Left lobe of liver (tissue), 2 donors: ENCODE results near the gene NUFIP1. TPM values are rescaled to one million over a fixed set of nuclear protein-coding genes. Genes with fewer than 3 reads are reported as not detected.
"Not testable (repeated sequence)": the region's sequence is repeated elsewhere in the genome, so short reads cannot be mapped to it uniquely, and the experiment has no call there.

ENCODE experiments used
- ATAC-seq: fragments of 200-7000 bp; cut with Tn5 transposase; one replicate; pipeline ENCODE4 v1.9.1; 2020; ENCODE audit warnings: mild to moderate bottlenecking, moderate library complexity
- DNase-seq: peaks from one replicate; pipeline ENCODE4 v3.0.0-alpha.2; 2020; ENCODE audit warnings: low spot score
- total RNA-seq: library from RNA; stranded (reverse); gene quantifications from one replicate; pipeline ENCODE4 v1.2.1, GENCODE V29; 2021
- donor health status: DM: no; HTN: no; CAD: no; lungs with moderate emphysema.
- donor health status: DM: no; HTN: yes; CAD: no.

Gene NUFIP1
- total RNA-seq, 1 donor from 2014 or later, result 1.6 TPM

- ATAC-seq (no peak), DNase-seq (no peak)
These were observed 17.3 kb downstream of the NUFIP1 start for GRCh38 chr13:44971656-44972595.

- ATAC-seq (peak; percentile 88), DNase-seq (no peak)
These were observed 19.5 kb downstream of the NUFIP1 start for GRCh38 chr13:44969551-44970484.

GRCh38 chr13:44968434-44968815 is 20.8 kb downstream of the NUFIP1 start:
- DNase-seq, result no peak
- no peak for ATAC-seq

- ATAC-seq (no peak), DNase-seq (no peak)
These were observed 21.4 kb downstream of the NUFIP1 start for GRCh38 chr13:44967704-44968433.

GRCh38 chr13:44961997-44962396 is 27.3 kb downstream of the NUFIP1 start:
- DNase-seq (no peak), ATAC-seq (no peak)

DNA sequence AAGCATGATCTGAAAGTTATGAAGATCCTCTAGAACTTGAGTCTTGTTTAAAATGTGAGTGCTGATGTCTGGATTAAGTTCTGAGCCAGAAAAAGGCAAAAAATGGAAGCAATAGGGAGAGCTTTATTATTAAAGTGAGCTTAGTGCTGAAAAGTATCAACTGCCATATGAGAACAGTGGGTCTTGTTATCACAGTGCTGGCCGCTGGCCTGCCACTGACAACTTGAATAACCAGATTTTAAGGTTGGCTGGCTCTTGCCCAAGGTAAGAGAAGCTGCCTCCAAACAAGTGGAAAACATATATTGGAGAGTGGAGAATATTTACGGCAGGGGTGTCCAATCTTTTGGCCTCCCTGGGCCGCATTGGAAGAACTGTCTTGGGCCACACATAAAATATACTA is 33.9 kb downstream of the NUFIP1 start:
- DNase-seq (no peak), ATAC-seq (no peak)

DNA sequence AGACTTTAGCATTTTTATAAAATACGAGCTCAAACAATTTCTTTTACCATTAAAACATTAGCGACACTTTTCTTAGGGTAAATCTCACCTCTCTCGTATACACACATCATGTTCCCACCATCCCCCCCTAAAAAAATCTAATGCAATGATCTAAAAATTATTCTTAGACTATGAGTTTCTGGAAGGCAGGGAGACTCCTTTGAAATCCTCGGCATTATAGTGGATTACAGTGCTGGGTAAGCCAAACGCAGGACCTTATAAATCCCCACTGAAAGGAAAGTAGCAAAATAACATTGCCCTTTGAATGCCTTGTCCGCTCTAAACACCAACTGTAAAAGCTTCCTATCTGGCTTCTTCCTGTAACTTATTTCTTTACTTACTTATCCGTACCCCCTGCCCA is 35.0 kb downstream of the NUFIP1 start:
- DNase-seq, result no peak

DNA sequence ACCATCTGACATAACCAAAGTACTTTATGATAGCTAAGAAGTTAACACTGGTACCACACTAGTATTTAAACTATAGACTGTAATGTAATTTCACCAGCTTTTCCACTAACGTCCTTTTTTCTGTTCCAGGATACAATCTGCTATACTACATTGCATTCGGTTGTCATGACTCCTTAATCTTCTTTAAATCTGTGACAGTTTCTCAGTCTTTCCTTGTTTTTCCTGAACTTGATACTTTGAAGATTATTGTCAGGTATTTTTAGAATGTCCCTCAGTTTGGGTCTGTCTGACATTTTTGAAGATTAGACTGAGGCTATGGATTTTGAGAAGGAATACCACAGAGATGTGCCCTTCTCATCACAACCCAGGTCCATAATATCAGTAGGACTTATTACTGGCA is 36.6 kb downstream of the NUFIP1 start:
- DNase-seq, result no peak
- ATAC-seq, result no peak

More for the DNA sequence above, 35.0 kb downstream of the NUFIP1 start:
- ATAC-seq, result no peak

DNA sequence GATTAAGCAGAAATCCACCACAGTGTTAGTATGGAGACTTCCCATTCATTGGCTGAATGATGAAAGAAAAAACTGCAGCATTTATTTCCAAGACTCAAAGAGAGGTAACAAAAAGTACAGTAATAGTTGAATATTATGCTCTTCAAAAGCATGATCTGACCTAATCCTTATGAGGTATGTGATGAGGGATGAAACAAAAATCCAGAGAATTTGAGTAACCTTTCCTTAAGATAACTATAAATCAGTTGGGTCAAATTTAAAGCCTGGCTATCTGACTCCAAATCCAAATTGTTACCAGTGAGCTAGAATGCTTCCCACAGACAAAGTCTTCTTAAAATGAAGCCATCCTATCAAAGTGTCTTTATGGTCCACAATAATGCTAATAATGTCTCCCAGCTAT is 38.1 kb downstream of the NUFIP1 start:
- no peak for ATAC-seq

DNA sequence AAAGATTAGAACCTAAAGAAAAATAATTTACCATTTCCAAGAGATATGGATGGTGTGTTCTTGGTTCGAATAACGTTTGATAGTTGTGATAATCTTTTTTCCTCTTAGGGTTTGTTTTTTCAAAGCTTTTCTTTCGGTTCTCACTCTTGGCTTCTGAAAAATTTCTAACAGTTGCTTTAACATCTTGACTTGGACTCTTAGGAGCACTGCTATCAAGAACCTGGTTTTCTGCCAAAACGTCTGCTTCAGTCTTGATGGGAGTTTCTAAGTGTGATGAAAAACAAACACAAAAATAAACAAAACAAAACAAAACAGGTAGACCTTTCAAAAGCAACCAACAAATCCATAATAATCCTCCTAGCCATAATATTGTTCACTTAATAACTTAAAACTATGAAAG is 45.9 kb downstream of the NUFIP1 start:
- not testable (repeated sequence) for ATAC-seq, DNase-seq

More for the DNA sequence above, 38.1 kb downstream of the NUFIP1 start:
- DNase-seq, result no peak

GRCh38 chr13:44938854-44939253 is 50.4 kb downstream of the NUFIP1 start:
- DNase-seq (no peak), ATAC-seq (no peak)

- ATAC-seq, result no peak
These were observed 53.0 kb downstream of the NUFIP1 start for GRCh38 chr13:44936246-44936645.

GRCh38 chr13:44934724-44935123 is 54.5 kb downstream of the NUFIP1 start:
- ATAC-seq (no peak), DNase-seq (no peak)

More at GRCh38 chr13:44936246-44936645, 53.0 kb downstream of the NUFIP1 start:
- no peak for DNase-seq

DNA sequence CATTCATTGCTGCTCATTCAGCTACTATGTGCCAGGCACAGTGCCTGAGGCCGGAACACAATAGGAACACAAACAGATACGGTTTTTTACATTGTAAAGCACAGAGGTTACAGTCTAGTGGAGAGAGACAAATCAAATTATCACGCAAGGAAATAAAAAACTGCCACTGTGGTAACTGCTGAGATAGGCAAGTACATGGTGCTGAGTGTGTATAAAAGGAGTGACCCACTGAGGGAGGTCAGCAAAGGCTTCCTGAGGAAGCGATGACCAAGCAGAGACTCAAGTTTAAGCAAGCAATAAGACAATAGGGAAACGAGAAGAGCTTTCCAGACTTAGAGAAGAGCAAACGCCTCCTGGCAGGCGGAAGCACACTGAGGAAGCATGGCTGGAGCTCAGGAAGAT is 56.4 kb downstream of the NUFIP1 start:
- DNase-seq, result no peak

GRCh38 chr13:44932171-44932849 is 57.0 kb downstream of the NUFIP1 start:
- ATAC-seq, result no peak
- DNase-seq, result no peak

More for the DNA sequence above, 56.4 kb downstream of the NUFIP1 start:
- ATAC-seq, result peak; percentile 82

- no peak for ATAC-seq
- DNase-seq, result no peak
These were observed 58.2 kb downstream of the NUFIP1 start for GRCh38 chr13:44930963-44931623.

- ATAC-seq, result no peak
- no peak for DNase-seq
These were observed 59.0 kb downstream of the NUFIP1 start for GRCh38 chr13:44930280-44930679.

DNA sequence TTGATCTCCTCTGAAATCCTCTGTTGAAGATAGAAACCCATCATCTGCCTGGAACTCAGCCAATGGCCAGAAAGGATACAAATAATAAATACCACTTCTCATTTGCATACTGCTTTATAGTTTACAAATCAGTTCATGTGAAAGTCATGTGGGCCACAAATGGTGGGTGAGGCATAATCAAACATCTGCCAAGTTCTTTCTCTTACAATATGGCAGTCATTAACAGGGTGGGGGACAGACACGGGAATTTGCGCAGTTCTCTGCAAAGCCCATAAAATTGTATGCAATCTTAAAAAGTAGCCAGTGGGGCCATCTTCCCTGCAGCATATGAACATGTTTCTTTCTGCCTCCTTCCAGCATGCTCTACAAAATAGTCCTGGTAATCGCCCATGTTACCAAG is 59.6 kb downstream of the NUFIP1 start:
- DNase-seq (no peak), ATAC-seq (no peak)

- DNase-seq, result no peak
- ATAC-seq, result no peak
These were observed 61.3 kb downstream of the NUFIP1 start for GRCh38 chr13:44927968-44928367.
